ENCODE results near the gene PSTPIP2. TPM values are rescaled to one million over a fixed set of nuclear protein-coding genes. Genes with fewer than 3 reads are reported as not detected.

The PSTPIP2 gene, protein sequence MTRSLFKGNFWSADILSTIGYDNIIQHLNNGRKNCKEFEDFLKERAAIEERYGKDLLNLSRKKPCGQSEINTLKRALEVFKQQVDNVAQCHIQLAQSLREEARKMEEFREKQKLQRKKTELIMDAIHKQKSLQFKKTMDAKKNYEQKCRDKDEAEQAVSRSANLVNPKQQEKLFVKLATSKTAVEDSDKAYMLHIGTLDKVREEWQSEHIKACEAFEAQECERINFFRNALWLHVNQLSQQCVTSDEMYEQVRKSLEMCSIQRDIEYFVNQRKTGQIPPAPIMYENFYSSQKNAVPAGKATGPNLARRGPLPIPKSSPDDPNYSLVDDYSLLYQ
- total RNA-seq: 10 to 100 TPM in 3 of 4 donors, 1 to 10 TPM in 1; 9.3 to 12.4 (median 11.1) TPM

DNA sequence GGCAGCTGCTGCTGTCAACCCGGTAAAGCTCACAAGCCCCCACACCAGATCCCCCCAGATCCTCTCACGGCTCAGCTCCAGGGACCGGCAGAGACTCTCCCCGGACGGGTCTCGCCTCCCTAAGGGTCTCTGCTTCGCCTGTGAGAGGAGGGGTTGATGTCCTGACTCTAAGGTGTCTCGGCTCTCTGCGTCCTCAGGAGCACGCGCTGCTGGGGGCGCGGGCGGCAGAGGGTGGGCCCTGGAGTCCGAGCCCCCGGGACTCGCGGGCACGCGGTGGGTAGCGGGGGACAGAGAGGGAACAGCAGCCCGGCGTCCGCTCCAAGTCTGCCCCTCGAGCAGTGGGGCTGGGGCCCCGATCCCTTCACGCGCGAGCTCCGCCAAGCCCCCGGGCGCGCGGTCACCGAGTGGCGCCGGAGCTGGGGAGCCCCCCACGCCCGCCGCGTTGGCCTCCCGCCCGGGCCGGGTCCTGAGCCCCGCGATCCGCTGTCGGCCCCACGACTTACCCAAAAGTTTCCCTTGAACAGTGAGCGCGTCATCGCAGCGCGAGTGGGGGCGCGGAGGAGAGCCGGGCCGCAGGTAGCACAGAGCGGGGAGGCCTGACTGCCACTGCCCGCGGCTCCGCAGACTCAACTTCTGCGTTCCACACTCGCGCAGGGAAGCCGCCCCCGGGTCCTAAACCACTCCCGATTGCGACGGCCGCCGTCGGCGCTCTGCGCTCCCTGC lies at the start of gene PSTPIP2:
Gene PSTPIP2 (minus strand): TSS at position 608 of the 723 bp plus-strand sequence. CDS start 72 bp downstream, at position 536.
- peak within 1 kb of the TSS; percentile 73 for H3K4me3 ChIP-seq (ENCODE audit: low read depth, poor library complexity, severe bottlenecking)
- 1% methylated on average over 29 to 38 of the region's 75 CpGs for WGBS, 2 donors
- intact Hi-C loops (cut with DNase I; ENCODE audit: low total_unique reads): loop anchor here (5.0 kb wide), 1 partner anchor 105 kb away; the partner anchor contains the start of gene EPG5
- peak; percentile 63 to 94 for DNase-seq (ENCODE audit: low spot score in 2 of 2)
- TF ChIP-seq, protein P1, sequence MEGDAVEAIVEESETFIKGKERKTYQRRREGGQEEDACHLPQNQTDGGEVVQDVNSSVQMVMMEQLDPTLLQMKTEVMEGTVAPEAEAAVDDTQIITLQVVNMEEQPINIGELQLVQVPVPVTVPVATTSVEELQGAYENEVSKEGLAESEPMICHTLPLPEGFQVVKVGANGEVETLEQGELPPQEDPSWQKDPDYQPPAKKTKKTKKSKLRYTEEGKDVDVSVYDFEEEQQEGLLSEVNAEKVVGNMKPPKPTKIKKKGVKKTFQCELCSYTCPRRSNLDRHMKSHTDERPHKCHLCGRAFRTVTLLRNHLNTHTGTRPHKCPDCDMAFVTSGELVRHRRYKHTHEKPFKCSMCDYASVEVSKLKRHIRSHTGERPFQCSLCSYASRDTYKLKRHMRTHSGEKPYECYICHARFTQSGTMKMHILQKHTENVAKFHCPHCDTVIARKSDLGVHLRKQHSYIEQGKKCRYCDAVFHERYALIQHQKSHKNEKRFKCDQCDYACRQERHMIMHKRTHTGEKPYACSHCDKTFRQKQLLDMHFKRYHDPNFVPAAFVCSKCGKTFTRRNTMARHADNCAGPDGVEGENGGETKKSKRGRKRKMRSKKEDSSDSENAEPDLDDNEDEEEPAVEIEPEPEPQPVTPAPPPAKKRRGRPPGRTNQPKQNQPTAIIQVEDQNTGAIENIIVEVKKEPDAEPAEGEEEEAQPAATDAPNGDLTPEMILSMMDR (IDR thresholded peaks at IDR 0.05): no peak
- no peak for TF ChIP-seq POLR2A (IDR thresholded peaks at IDR 0.05)

DNA sequence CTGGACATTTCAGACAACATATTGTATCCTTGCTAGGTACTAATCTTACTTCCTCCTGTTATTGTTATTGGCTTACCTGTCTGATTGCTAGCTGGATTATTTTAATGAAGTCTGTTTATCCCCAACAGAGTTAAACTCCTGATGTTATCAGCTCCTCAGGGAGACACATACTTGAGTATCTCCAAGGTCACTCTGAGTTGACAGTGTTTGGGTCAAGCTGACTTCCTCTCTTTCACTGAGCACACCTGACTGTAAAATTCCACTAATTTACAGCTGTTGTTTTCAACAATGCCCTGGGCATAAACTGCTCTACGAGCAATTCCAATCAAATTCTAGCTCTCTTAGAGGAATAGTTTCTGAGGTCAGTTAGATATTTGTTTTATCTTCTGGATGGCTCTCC lies 41.7 kb upstream of the PSTPIP2 start:
- TF ChIP-seq POLR2A (IDR thresholded peaks at IDR 0.05): no peak
- TF ChIP-seq, protein P1 (IDR thresholded peaks at IDR 0.05): no peak
- no peak overlapping the region for H3K4me3 ChIP-seq (ENCODE audit: low read depth, poor library complexity, severe bottlenecking)
- no peak for DNase-seq (ENCODE audit: low spot score in 2 of 2)
- 87 to 100% methylated on average over 1 of the region's 1 CpG for WGBS, 2 donors
- intact Hi-C loops (cut with DNase I; ENCODE audit: low total_unique reads): no loop called here

DNA sequence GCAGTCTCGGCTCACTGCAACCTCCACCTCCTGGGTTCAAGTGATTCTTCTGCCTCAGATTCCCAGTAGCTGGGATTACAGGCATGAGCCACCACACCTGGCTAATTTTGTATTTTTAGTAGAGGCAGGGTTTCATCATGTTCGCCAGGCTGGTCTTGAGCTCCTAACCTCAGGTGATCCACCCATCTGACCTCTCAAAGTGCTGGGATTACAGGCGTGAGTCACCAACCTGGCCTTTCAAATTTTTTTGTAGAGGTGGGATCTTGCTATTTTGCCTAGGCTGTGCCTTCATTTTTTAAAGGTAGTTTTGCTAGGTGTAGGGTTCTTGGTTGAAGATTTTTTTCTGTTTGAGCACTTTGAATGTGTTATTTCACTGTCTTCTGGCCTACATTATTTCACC lies 38.3 kb upstream of the PSTPIP2 start:
- intact Hi-C loops (cut with DNase I; ENCODE audit: low total_unique reads): no loop called here
- H3K4me3 ChIP-seq (ENCODE audit: low read depth, poor library complexity, severe bottlenecking): no peak overlapping the region
- 89 to 94% methylated on average over 3 of the region's 3 CpGs for WGBS, 2 donors
- TF ChIP-seq, protein P1 (IDR thresholded peaks at IDR 0.05): no peak
- no peak for TF ChIP-seq POLR2A (IDR thresholded peaks at IDR 0.05)
- DNase-seq (ENCODE audit: low spot score in 2 of 2): no peak

DNA sequence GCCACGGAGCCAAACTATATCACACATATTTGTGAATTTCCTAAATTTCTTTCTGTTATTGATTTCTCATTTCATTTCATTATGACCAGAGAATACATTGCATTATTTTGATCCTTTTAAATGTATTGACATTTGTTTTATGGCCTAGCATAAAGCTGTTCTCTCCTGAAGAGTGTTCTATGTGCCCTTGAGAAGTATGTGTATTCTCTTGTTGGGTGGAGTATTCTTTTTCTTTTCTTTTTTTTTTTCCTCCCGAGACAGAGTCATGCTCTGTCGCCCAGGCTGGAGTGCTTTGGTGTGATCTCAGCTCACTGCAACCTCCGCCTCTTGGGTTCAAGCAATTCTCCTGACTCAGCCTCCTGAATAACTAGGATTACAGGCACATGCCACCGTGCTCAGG lies 37.3 kb upstream of the PSTPIP2 start:
- DNase-seq (ENCODE audit: low spot score in 2 of 2): no peak
- H3K4me3 ChIP-seq (ENCODE audit: low read depth, poor library complexity, severe bottlenecking): no peak overlapping the region
- TF ChIP-seq, protein P1 (IDR thresholded peaks at IDR 0.05): no peak
- no peak for TF ChIP-seq POLR2A (IDR thresholded peaks at IDR 0.05)
- WGBS, 2 donors: 88 to 93% methylated on average over 5 of the region's 5 CpGs
- intact Hi-C loops (cut with DNase I; ENCODE audit: low total_unique reads): no loop called here

DNA sequence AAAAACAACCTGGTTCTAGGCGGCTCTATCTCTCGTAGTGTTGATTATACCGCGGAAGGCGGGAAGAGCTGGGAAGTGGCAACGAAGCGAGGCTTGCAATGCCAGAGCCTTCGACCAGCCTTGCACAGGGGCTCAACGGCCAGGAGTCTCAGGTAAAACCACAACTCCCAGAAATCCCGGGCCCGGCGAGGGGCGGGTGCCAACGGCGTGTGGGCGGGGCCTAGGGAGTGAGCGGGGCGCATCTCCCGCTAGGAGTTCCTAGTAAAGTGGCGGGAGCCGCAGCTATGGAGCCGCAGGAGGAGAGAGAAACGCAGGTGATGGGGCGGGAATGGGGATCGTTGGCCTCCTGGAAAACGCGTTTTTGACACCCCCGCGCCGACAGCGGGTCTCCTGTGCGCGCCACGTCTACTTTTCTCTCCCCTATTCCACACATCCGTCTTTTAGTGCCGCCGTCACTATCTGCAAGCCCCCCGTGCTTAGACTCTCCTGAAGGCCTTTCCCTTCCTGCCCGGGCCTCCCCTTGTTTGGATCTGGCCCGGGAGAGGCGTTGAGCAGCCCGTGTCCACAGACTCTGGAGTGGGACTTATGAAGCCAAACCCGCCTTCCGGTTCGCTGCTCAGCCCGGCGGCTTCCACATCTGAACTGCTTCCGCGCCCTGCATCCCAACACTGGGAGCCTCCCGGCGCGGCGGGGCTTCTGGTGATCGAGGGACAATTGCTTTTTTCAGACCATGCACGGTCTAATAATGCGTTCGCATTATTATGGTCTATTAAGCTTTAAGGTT lies 32.3 kb upstream of the PSTPIP2 start, which contains the start of gene HAUS1:
Gene HAUS1 (plus strand): TSS at position 258 of the 784 bp plus-strand sequence. CDS start 27 bp downstream, at position 285.
- WGBS, 2 donors: 0 to 1% methylated on average over 51 to 53 of the region's 57 CpGs
- DNase-seq (ENCODE audit: low spot score in 2 of 2): peak; percentile 92 to 98
- H3K4me3 ChIP-seq (ENCODE audit: low read depth, poor library complexity, severe bottlenecking): peak within 1 kb of the TSS; percentile 85
- TF ChIP-seq, protein P1 (IDR thresholded peaks at IDR 0.05): no peak
- no peak for TF ChIP-seq POLR2A (IDR thresholded peaks at IDR 0.05)
- intact Hi-C loops (cut with DNase I; ENCODE audit: low total_unique reads): no loop called here
